WTC11 (cell line): ENCODE data around the gene SEC14L6.

Experiments
- IRF2 ChIP-seq: sonication (generic); formaldehyde crosslinking; IDR thresholded peaks from 2 replicates; pipeline ENCODE4 v1.8.0; 2022; ENCODE audit warnings: low read depth, missing genetic modification reagents, borderline replicate concordance
- ZNF671 ChIP-seq: fragments of 250-450 bp; sonication (Bioruptor Pico); IDR thresholded peaks from 2 replicates; pipeline ENCODE4 v1.8.0; 2021; ENCODE audit warnings: mild to moderate bottlenecking
- TF ChIP-seq, protein P1 (sequence below): sonication (generic); formaldehyde crosslinking; IDR thresholded peaks from 2 replicates; pipeline ENCODE4 v1.8.1; 2022; ENCODE audit warnings: missing genetic modification reagents, borderline replicate concordance
- TF ChIP-seq, protein P2 (sequence below): fragments of 200-600 bp; IDR thresholded peaks from 2 replicates; pipeline ENCODE4 v1.8.0; 2022; ENCODE audit warnings: antibody characterized with exemption
- TF ChIP-seq, protein P3 (sequence below): sonication (generic); formaldehyde crosslinking; IDR thresholded peaks from 2 replicates; pipeline ENCODE4 v1.8.1; 2023; ENCODE audit warnings: mild to moderate bottlenecking, moderate library complexity, missing genetic modification reagents

DNA sequence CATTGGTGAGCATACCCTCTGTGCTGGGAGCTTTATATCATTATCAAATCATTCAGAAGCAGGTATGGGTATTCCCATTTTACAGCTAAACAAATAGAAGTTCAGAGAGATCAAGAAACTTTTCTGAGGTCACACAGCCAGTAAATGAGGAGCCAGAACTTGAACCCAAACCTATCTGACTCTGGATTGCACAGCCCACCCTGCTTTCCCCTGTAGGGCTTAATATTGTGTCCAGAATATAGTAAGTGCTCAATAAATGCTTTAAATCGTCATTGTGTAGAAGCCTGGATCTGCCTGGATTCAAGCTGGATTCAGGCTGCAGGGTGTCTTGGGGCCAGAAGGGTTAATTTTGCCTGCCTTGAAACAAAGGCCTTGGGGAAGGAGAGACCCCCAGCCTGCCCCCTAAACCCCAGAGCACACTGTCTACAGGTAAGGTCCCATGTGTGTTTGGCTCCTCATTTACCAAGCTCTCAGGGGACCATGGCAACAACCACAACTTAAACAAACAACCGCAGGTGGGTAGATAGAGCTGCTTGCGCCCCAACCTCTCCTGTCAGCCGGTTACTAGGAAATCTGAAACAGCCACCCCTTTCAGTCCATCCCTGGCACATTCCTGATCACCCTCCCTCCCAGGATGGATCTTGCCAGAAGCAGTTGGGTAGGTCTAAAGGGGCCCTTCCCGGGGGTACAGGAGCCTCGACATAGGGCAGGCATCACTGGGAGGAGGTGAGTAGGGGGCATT is 71.7 kb downstream of the SEC14L6 start:
- TF ChIP-seq, protein P1, sequence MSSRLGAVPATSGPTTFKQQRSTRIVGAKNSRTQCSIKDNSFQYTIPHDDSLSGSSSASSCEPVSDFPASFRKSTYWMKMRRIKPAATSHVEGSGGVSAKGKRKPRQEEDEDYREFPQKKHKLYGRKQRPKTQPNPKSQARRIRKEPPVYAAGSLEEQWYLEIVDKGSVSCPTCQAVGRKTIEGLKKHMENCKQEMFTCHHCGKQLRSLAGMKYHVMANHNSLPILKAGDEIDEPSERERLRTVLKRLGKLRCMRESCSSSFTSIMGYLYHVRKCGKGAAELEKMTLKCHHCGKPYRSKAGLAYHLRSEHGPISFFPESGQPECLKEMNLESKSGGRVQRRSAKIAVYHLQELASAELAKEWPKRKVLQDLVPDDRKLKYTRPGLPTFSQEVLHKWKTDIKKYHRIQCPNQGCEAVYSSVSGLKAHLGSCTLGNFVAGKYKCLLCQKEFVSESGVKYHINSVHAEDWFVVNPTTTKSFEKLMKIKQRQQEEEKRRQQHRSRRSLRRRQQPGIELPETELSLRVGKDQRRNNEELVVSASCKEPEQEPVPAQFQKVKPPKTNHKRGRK, result no peak
- TF ChIP-seq, protein P2, sequence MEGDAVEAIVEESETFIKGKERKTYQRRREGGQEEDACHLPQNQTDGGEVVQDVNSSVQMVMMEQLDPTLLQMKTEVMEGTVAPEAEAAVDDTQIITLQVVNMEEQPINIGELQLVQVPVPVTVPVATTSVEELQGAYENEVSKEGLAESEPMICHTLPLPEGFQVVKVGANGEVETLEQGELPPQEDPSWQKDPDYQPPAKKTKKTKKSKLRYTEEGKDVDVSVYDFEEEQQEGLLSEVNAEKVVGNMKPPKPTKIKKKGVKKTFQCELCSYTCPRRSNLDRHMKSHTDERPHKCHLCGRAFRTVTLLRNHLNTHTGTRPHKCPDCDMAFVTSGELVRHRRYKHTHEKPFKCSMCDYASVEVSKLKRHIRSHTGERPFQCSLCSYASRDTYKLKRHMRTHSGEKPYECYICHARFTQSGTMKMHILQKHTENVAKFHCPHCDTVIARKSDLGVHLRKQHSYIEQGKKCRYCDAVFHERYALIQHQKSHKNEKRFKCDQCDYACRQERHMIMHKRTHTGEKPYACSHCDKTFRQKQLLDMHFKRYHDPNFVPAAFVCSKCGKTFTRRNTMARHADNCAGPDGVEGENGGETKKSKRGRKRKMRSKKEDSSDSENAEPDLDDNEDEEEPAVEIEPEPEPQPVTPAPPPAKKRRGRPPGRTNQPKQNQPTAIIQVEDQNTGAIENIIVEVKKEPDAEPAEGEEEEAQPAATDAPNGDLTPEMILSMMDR, result no peak
- TF ChIP-seq IRF2 (CRISPR knock-in tag) (no peak), ZNF671 (no peak)
- TF ChIP-seq, protein P3, sequence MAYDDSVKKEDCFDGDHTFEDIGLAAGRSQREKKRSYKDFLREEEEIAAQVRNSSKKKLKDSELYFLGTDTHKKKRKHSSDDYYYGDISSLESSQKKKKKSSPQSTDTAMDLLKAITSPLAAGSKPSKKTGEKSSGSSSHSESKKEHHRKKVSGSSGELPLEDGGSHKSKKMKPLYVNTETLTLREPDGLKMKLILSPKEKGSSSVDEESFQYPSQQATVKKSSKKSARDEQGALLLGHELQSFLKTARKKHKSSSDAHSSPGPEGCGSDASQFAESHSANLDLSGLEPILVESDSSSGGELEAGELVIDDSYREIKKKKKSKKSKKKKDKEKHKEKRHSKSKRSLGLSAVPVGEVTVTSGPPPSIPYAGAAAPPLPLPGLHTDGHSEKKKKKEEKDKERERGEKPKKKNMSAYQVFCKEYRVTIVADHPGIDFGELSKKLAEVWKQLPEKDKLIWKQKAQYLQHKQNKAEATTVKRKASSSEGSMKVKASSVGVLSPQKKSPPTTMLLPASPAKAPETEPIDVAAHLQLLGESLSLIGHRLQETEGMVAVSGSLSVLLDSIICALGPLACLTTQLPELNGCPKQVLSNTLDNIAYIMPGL (CRISPR knock-in tag), result no peak
